Retinal pigment epithelial cell (primary cell): Measurements from ENCODE around the gene USP12.

Experiments
- DNase-seq: peaks from one replicate; pipeline ENCODE4 v3.0.0-alpha.2; 2010; ENCODE audit warnings: low read depth
- H3K4me3 ChIP-seq: 2 replicates; pipeline ENCODE4 v1.5.1; 2011; ENCODE audit warnings: mild to moderate bottlenecking, low read length, control low read depth, moderate library complexity
- CTCF ChIP-seq: conservative IDR thresholded peaks from 2 replicates; pipeline ENCODE4 v1.5.1; 2011; ENCODE audit warnings: low read depth, low read length, control low read depth, inconsistent platforms

USP12 gene

GRCh38 chr13:27110056-27110746 lies 61.4 kb downstream of the USP12 start:
- no peak for TF ChIP-seq CTCF
- H3K4me3 ChIP-seq, result no peak overlapping the region
- DNase-seq, result no peak

- no peak for DNase-seq
- TF ChIP-seq CTCF, result no peak
- no peak overlapping the region for H3K4me3 ChIP-seq
Measured at GRCh38 chr13:27106144-27106543, 65.5 kb downstream of the USP12 start.

GRCh38 chr13:27104606-27105005 lies 67.0 kb downstream of the USP12 start:
- TF ChIP-seq CTCF, result no peak
- peak; percentile 23 for DNase-seq
- no peak overlapping the region for H3K4me3 ChIP-seq

GRCh38 chr13:27101847-27102246 lies 69.8 kb downstream of the USP12 start:
- no peak for DNase-seq
- TF ChIP-seq CTCF, result no peak

GRCh38 chr13:27101289-27101688 lies 70.3 kb downstream of the USP12 start:
- TF ChIP-seq CTCF, result no peak
- no peak for DNase-seq
- no peak overlapping the region for H3K4me3 ChIP-seq

More at GRCh38 chr13:27101847-27102246, 69.8 kb downstream of the USP12 start:
- H3K4me3 ChIP-seq, result no peak overlapping the region

- no peak overlapping the region for H3K4me3 ChIP-seq
- no peak for TF ChIP-seq CTCF
- DNase-seq, result no peak
Measured at GRCh38 chr13:27097691-27098090, 73.9 kb downstream of the USP12 start.

- no peak for DNase-seq
- H3K4me3 ChIP-seq, result no peak overlapping the region
- no peak for TF ChIP-seq CTCF
Measured at GRCh38 chr13:27091451-27091850, 80.2 kb downstream of the USP12 start.
